Nephron progenitor cell (in vitro differentiated cells): ENCODE measurements around the gene MAP3K1.
A peak's percentile ranks its signal among the peaks of the same experiment; 100 is the strongest.

Experiments used
- DNase-seq: peaks from one replicate; pipeline ENCODE4 v3.0.0; 2021
- H3K27ac Mint-ChIP-seq: 2 replicates; pipeline ENCODE4 v1.8.0; 2021; ENCODE audit warnings: mild to moderate bottlenecking, moderate library complexity, mixed read lengths
- H3K27me3 Mint-ChIP-seq: 2 replicates; pipeline ENCODE4 v1.8.0; 2021; ENCODE audit warnings: mild to moderate bottlenecking, low read depth, mixed read lengths; ENCODE audit not compliant: poor library complexity
- H3K36me3 Mint-ChIP-seq: 2 replicates; pipeline ENCODE4 v1.8.0; 2021; ENCODE audit warnings: low read depth, mixed read lengths
- H3K4me1 Mint-ChIP-seq: 2 replicates; pipeline ENCODE4 v1.8.0; 2021; ENCODE audit warnings: mixed read lengths
- H3K4me3 Mint-ChIP-seq: 2 replicates; pipeline ENCODE4 v1.8.0; 2021; ENCODE audit warnings: mild to moderate bottlenecking, moderate library complexity, mixed read lengths
- H3K9me3 Mint-ChIP-seq: 2 replicates; pipeline ENCODE4 v1.8.0; 2021; ENCODE audit warnings: mild to moderate bottlenecking, moderate library complexity, mixed read lengths
- TF ChIP-seq, protein P1 (sequence below): fragments of 200-600 bp; sonication (generic); IDR thresholded peaks from 2 replicates; pipeline ENCODE4 v1.5.0; 2021; ENCODE audit warnings: antibody characterized with exemption

MAP3K1 gene

DNA sequence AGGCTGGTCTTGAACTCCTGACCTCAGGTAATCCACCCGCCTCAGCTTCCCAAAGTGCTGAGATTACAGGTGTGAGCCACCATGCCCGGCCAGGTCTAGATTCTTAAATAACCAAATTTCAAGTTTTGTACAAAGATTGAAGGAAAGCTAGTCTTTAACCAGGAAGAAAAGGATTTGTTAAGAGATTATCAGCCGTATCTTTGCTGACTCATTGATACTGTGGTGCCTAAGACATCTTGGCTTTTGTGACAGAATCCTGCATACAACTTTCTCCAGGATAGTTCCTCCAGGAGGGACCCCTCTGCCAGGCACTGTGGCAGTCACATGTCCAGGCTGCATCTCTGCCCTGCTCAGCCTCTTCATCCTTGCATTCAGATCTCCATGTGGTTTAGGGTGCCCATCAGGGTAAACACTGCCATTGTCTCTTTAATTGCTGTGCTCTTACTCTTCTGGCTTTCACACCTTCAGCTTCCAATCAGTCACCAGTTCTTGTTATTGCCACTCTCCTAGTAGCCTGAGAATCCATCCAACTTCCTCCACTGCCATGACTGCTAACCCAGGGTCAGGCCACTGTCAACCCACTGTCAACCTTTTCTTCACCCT is 10.0 kb downstream of the MAP3K1 start:
- Mint-ChIP-seq H3K27me3 (peaks cover 2% of the 10 kb centered on the region), H3K9me3 (no peaks in the 10 kb centered on the region), H3K4me1 (peaks cover 51% of the 10 kb centered on the region), H3K27ac (peak overlapping the region; percentile 53), H3K4me3 (no peak overlapping the region), H3K36me3 (peaks cover 18% of the 10 kb centered on the region)
- DNase-seq = no peak
- TF ChIP-seq, protein P1, sequence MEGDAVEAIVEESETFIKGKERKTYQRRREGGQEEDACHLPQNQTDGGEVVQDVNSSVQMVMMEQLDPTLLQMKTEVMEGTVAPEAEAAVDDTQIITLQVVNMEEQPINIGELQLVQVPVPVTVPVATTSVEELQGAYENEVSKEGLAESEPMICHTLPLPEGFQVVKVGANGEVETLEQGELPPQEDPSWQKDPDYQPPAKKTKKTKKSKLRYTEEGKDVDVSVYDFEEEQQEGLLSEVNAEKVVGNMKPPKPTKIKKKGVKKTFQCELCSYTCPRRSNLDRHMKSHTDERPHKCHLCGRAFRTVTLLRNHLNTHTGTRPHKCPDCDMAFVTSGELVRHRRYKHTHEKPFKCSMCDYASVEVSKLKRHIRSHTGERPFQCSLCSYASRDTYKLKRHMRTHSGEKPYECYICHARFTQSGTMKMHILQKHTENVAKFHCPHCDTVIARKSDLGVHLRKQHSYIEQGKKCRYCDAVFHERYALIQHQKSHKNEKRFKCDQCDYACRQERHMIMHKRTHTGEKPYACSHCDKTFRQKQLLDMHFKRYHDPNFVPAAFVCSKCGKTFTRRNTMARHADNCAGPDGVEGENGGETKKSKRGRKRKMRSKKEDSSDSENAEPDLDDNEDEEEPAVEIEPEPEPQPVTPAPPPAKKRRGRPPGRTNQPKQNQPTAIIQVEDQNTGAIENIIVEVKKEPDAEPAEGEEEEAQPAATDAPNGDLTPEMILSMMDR = no peak

DNA sequence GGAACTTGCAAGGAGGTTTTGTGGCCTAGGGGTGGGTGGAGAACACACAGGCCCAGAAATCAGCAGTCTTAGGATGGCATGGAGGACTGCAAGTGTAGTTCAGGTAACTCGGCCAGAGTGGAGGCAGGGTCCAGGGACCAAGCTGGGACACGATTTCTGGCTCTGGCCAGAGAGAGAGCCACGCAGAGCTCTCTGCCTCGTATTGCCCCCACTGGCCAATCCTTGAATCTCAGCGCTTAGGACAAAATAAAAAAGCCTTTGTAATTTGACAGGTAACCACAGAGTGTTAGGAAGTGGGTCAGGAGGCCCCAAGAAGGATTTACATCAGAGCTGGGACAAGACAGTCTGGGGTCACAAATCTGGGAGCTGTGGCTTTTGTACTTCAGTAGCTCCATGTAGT is 11.7 kb downstream of the MAP3K1 start:
- no peaks in the 10 kb centered on the region for H3K27me3 Mint-ChIP-seq
- H3K9me3 Mint-ChIP-seq = no peaks in the 10 kb centered on the region
- H3K27ac Mint-ChIP-seq = no peak overlapping the region
- DNase-seq = no peak
- TF ChIP-seq, protein P1 = peak; percentile 23
- peaks cover 8% of the 10 kb centered on the region for H3K36me3 Mint-ChIP-seq
- no peak overlapping the region for H3K4me3 Mint-ChIP-seq
- H3K4me1 Mint-ChIP-seq = peaks cover 66% of the 10 kb centered on the region

DNA sequence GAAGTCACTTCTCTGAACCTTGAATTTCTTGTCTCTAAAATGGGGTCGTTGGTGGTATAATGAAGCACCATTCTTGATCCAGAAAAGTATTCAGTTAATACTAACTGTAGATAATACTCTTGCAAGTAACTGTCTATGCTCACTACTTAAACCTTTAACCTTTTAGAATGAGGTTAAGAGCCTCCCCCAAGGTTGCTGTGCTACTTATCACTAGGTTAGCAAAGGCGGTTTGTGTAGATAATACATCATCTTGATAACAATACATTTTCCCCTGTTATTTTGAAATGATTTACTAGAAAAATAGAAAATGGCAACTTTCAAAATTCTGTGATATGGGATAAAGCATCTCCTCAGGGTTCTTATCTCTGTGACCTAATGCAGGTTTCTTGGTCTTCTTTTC is 12.6 kb downstream of the MAP3K1 start:
- DNase-seq = no peak
- TF ChIP-seq, protein P1 = no peak
- Mint-ChIP-seq H3K36me3 (peaks cover 2% of the 10 kb centered on the region), H3K4me3 (no peak overlapping the region), H3K27me3 (no peaks in the 10 kb centered on the region), H3K9me3 (no peaks in the 10 kb centered on the region), H3K4me1 (peaks cover 66% of the 10 kb centered on the region), H3K27ac (no peak overlapping the region)

DNA sequence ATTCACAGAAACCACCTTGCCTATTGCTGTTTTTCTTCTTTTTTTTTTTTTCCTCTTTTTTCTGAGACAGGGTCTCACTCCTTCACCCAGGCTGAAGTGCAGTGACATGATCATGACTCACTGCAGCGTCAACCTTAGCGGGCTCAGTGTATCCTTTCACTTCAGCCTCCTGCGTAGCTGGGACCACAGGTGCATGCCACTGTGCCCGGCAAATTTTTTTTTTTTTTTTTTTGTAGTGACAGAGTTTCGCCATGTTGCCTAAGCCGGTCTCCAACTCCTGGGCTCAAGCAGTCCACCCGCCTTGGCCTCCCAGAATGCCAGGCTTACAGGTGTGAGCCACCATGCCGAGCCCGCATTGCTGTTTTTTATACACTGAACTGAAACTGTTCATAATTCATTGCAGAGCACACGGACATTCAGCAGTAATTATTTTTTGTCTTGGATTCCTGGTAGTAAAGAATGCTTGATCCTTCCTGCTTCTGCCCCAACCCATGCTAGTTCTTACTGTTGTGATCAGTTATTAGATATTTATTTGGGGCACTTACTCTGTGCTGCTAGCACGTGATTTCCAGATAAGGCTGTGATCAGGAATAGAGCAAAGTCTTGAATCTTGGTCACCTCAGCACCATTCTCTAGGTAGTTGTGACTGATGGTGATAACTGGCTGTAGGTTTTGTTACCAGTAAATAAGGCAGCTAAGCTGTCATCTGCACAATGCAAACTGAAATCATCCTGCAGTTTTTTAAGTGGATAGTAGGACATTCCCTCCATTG is 14.0 kb downstream of the MAP3K1 start:
- Mint-ChIP-seq H3K9me3 (no peaks in the 10 kb centered on the region), H3K36me3 (no peaks in the 10 kb centered on the region), H3K27ac (no peak overlapping the region), H3K27me3 (no peaks in the 10 kb centered on the region), H3K4me1 (peaks cover 74% of the 10 kb centered on the region), H3K4me3 (no peak overlapping the region)
- DNase-seq = no peak
- TF ChIP-seq, protein P1 = no peak

DNA sequence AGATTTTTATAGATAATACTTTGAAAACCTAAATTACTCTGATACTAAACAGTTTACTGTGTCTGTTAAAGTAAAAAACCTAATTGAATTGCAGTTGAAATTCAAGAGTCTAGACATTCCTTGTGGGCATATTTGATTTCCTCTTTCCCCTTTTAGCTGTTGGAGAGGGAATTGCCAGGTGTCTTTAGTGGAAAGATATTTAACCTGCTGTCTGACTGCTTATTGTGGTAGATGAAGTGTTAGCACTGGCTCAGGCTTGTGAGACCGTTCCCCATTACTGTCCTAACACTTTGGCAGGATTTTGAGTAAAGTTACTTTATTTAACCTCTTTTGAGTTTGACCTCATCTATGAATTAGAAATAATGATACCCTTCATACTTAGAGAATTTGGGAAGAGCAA is 16.4 kb downstream of the MAP3K1 start:
- Mint-ChIP-seq H3K9me3 (no peaks in the 10 kb centered on the region), H3K27ac (peak overlapping the region; percentile 28), H3K4me1 (peaks cover 67% of the 10 kb centered on the region), H3K27me3 (peaks cover 4% of the 10 kb centered on the region), H3K4me3 (no peak overlapping the region), H3K36me3 (no peaks in the 10 kb centered on the region)
- no peak for DNase-seq
- TF ChIP-seq, protein P1 = no peak

DNA sequence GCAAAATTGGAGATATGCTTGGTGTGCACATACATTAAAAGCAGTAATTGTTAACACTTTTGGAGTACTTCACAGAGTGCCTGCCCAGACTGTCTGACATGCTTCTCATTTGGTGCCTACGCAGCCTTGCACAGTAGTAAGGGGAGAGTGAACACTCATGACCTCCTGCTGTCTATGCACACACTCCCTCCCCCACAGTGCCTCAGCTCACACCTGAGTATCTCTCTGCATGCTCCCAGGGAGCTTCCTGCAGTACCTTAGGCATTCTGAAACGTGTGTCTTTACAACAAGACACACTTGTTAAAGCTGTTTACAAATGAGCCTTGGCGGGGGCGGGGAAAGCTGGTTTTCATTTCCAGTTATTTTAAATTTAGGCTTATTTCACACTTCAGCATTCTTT is 18.0 kb downstream of the MAP3K1 start:
- Mint-ChIP-seq H3K9me3 (no peaks in the 10 kb centered on the region), H3K27ac (no peak overlapping the region), H3K36me3 (no peaks in the 10 kb centered on the region), H3K4me1 (peaks cover 74% of the 10 kb centered on the region), H3K27me3 (peaks cover 7% of the 10 kb centered on the region), H3K4me3 (no peak overlapping the region)
- DNase-seq = no peak
- TF ChIP-seq, protein P1 = no peak
